Activated B cell treated with CpG ODN at 0.5 μM for 24 hours (primary cell): ENCODE data around the gene ZNF768. TPM values are rescaled to one million over a fixed set of nuclear protein-coding genes. Genes with fewer than 3 reads are reported as not detected.

Source experiments
- ATAC-seq: fragments of 200-7000 bp; cut with Tn5 transposase; one replicate; pipeline ENCODE4 v1.10.0; 2021; ENCODE audit warnings: low read depth, mild to moderate bottlenecking, moderate library complexity
- CTCF ChIA-PET: fragments of 350-600 bp; sonication (Branson Sonifier 250); formaldehyde crosslinking; loops from one replicate; lab custom pipeline; 2021; ENCODE audit warnings: antibody characterized with exemption; lab: Charles Lee
- POLR2A ChIA-PET: fragments of 350-600 bp; sonication (Branson Sonifier 250); formaldehyde crosslinking; loops from one replicate; lab custom pipeline; 2021; ENCODE audit warnings: antibody characterized with exemption; lab: Charles Lee
- DNase-seq: peaks from one replicate; pipeline ENCODE4 v3.0.0; 2022
- H3K27ac Mint-ChIP-seq: one replicate; pipeline ENCODE4 v1.8.0; 2020; ENCODE audit warnings: mixed read lengths
- H3K27me3 Mint-ChIP-seq: one replicate; pipeline ENCODE4 v1.8.0; 2021; ENCODE audit warnings: mixed read lengths
- H3K36me3 Mint-ChIP-seq: one replicate; pipeline ENCODE4 v1.8.0; 2021; ENCODE audit warnings: low read depth, mixed read lengths
- H3K4me1 Mint-ChIP-seq: one replicate; pipeline ENCODE4 v1.8.0; 2021; ENCODE audit warnings: mixed read lengths
- H3K4me3 Mint-ChIP-seq: one replicate; pipeline ENCODE4 v1.8.0; 2020; ENCODE audit warnings: mild to moderate bottlenecking, mixed read lengths
- H3K9me3 Mint-ChIP-seq: one replicate; pipeline ENCODE4 v1.8.0; 2020; ENCODE audit warnings: mixed read lengths
- CTCF ChIP-seq: fragments of 200-600 bp; IDR thresholded peaks from one replicate; pipeline ENCODE4 v1.8.0; 2022; ENCODE audit warnings: antibody characterized with exemption, mild to moderate bottlenecking
- intact Hi-C: fragments of 100-400 bp; cut with micrococcal nuclease; formaldehyde crosslinking; loops from one replicate; pipeline ENCODE4 v1.15.1; 2024
- total RNA-seq: library from RNA; stranded (reverse); gene quantifications from 2 replicates; pipeline ENCODE4 v1.2.3, GENCODE V29; 2022

ZNF768 gene
- total RNA-seq, 1 donor from 2014 or later: 30.7 TPM

GRCh38 chr16:30519120-30520049 lies 7.0 kb downstream of the ZNF768 start:
- no peaks in the 10 kb centered on the region for H3K9me3 Mint-ChIP-seq
- ATAC-seq (no peak), DNase-seq (no peak)
- H3K27ac Mint-ChIP-seq: no peak overlapping the region
- no peaks in the 10 kb centered on the region for H3K27me3 Mint-ChIP-seq
- ChIA-PET CTCF (no interaction called here), POLR2A (interaction anchor here (0.7 to 0.8 kb wide), 2 partner anchors 39 to 141 kb away, joined by 3 read pairs; partner anchors contain the start of gene ZNF764)
- H3K4me1 Mint-ChIP-seq: no peaks in the 10 kb centered on the region
- H3K36me3 Mint-ChIP-seq: peaks cover 73% of the 10 kb centered on the region
- TF ChIP-seq CTCF: no peak
- intact Hi-C loops: no loop called here
- H3K4me3 Mint-ChIP-seq: no peak overlapping the region

GRCh38 chr16:30518552-30518951 lies 7.8 kb downstream of the ZNF768 start:
- DNase-seq (no peak), ATAC-seq (no peak)
- no peak for TF ChIP-seq CTCF
- Mint-ChIP-seq H3K4me1 (no peaks in the 10 kb centered on the region), H3K4me3 (no peak overlapping the region), H3K27ac (peak overlapping the region; percentile 30), H3K27me3 (no peaks in the 10 kb centered on the region), H3K9me3 (no peaks in the 10 kb centered on the region), H3K36me3 (peaks cover 77% of the 10 kb centered on the region)
- intact Hi-C loops: no loop called here
- ChIA-PET CTCF (no interaction called here), POLR2A (interaction anchor here (0.7 kb wide), 1 partner anchor 141 kb away, joined by 3 read pairs; no protein-coding TSS in a partner anchor)

GRCh38 chr16:30515275-30515674 lies 11.1 kb downstream of the ZNF768 start:
- intact Hi-C loops: no loop called here
- no peaks in the 10 kb centered on the region for H3K27me3 Mint-ChIP-seq
- CTCF ChIA-PET: no interaction called here
- H3K36me3 Mint-ChIP-seq: peaks cover 87% of the 10 kb centered on the region
- POLR2A ChIA-PET: interaction anchor here (0.7 to 1.0 kb wide), 2 partner anchors 13 to 86 kb away, joined by 3 to 4 read pairs; partner anchors contain the start of gene DCTPP1
- no peak overlapping the region for H3K4me3 Mint-ChIP-seq
- no peak for DNase-seq
- no peak for TF ChIP-seq CTCF
- H3K9me3 Mint-ChIP-seq: no peaks in the 10 kb centered on the region
- ATAC-seq: no peak
- H3K27ac Mint-ChIP-seq: peak overlapping the region; percentile 6
- no peaks in the 10 kb centered on the region for H3K4me1 Mint-ChIP-seq

- TF ChIP-seq CTCF: no peak
- ATAC-seq (no peak), DNase-seq (no peak)
- Mint-ChIP-seq H3K27me3 (no peaks in the 10 kb centered on the region), H3K4me3 (no peak overlapping the region), H3K9me3 (no peaks in the 10 kb centered on the region), H3K36me3 (peaks cover 73% of the 10 kb centered on the region), H3K27ac (peak overlapping the region; percentile 30), H3K4me1 (no peaks in the 10 kb centered on the region)
- ChIA-PET POLR2A (interaction anchor here (0.6 to 1.1 kb wide), 4 partner anchors 15 to 32 kb away, joined by 3 to 6 read pairs (median 4); no protein-coding TSS in a partner anchor), CTCF (interaction anchor here (1.7 kb wide), 1 partner anchor 62 kb away, joined by 4 read pairs; no protein-coding TSS in a partner anchor)
- intact Hi-C loops: no loop called here
These were observed 14.9 kb downstream of the ZNF768 start for GRCh38 chr16:30511509-30511908.

- intact Hi-C loops: no loop called here
- CTCF ChIA-PET: interaction anchor here (0.6 to 1.7 kb wide), 2 partner anchors 61 to 738 kb away, joined by 3 to 4 read pairs; no protein-coding TSS in a partner anchor
- Mint-ChIP-seq H3K36me3 (peaks cover 69% of the 10 kb centered on the region), H3K27ac (no peak overlapping the region), H3K9me3 (no peaks in the 10 kb centered on the region), H3K4me3 (no peak overlapping the region), H3K4me1 (no peaks in the 10 kb centered on the region), H3K27me3 (no peaks in the 10 kb centered on the region)
- TF ChIP-seq CTCF: no peak
- DNase-seq (no peak), ATAC-seq (no peak)
- POLR2A ChIA-PET: interaction anchor here (0.9 to 1.4 kb wide), 4 partner anchors 17 to 49 kb away, joined by 3 to 4 read pairs (median 4); no protein-coding TSS in a partner anchor
These were observed 15.9 kb downstream of the ZNF768 start for GRCh38 chr16:30510376-30510938.
